GM21423 (cell line): ENCODE results near the gene POC1B.
"Not testable (repeated sequence)": the region's sequence is repeated elsewhere in the genome, so short reads cannot be mapped to it uniquely, and the experiment has no call there.

ENCODE experiments used
- ATAC-seq: cut with Tn5 transposase; IDR thresholded peaks from one replicate; pipeline ENCODE4 v1.9.1; 2021; ENCODE audit warnings: mild to moderate bottlenecking, moderate library complexity; ENCODE audit not compliant: unreplicated experiment

The POC1B gene

GRCh38 chr12:89468017-89468416 is 57.8 kb downstream of the POC1B start:
- peak; percentile 27 for ATAC-seq

- ATAC-seq, result no peak
Observed at GRCh38 chr12:89464974-89465592, 60.8 kb downstream of the POC1B start.

- ATAC-seq, result peak; percentile 92
Observed at GRCh38 chr12:89461649-89462612, 63.9 kb downstream of the POC1B start.

- ATAC-seq, result no peak
Observed at GRCh38 chr12:89461190-89461589, 64.7 kb downstream of the POC1B start.

GRCh38 chr12:89459279-89459678 is 66.6 kb downstream of the POC1B start:
- not testable (repeated sequence) for ATAC-seq

- ATAC-seq, result no peak
Observed at GRCh38 chr12:89456565-89456964, 69.3 kb downstream of the POC1B start.

GRCh38 chr12:89454080-89454848 is 71.6 kb downstream of the POC1B start:
- no peak for ATAC-seq

GRCh38 chr12:89453121-89453978 is 72.5 kb downstream of the POC1B start:
- ATAC-seq, result no peak

GRCh38 chr12:89451841-89452251 is 74.0 kb downstream of the POC1B start:
- ATAC-seq, result no peak

GRCh38 chr12:89450907-89451306 is 74.9 kb downstream of the POC1B start:
- ATAC-seq, result no peak

GRCh38 chr12:89448951-89449371 is 76.9 kb downstream of the POC1B start:
- no peak for ATAC-seq

- ATAC-seq, result no peak
Observed at GRCh38 chr12:89448526-89448925, 77.3 kb downstream of the POC1B start.

- ATAC-seq, result no peak
Observed at GRCh38 chr12:89439941-89440340, 85.9 kb downstream of the POC1B start.

GRCh38 chr12:89437231-89437630 is 88.6 kb downstream of the POC1B start:
- no peak for ATAC-seq

- no peak for ATAC-seq
Observed at GRCh38 chr12:89436062-89436461, 89.8 kb downstream of the POC1B start.

- ATAC-seq, result no peak
Observed at GRCh38 chr12:89433634-89434033, 92.2 kb downstream of the POC1B start.

GRCh38 chr12:89432396-89432795 is 93.5 kb downstream of the POC1B start:
- no peak for ATAC-seq

- no peak for ATAC-seq
Observed at GRCh38 chr12:89429528-89429927, 96.3 kb downstream of the POC1B start.

- ATAC-seq, result peak; percentile 91
Observed at GRCh38 chr12:89427508-89428156, 98.2 kb downstream of the POC1B start.

GRCh38 chr12:89424846-89425245 is 101.0 kb downstream of the POC1B start:
- no peak for ATAC-seq
